ENCODE measurements around the gene CALN1.

CALN1 gene

GRCh38 chr7:72445580-72445979 lies 33.4 kb upstream of the CALN1 start:
- DNase-seq (ENCODE audit: extremely low read depth, insufficient read length) = no peak
- Histone ChIP-seq H3K4me3 (replicated peaks; ENCODE audit: low read depth, low read length) (no peak overlapping the region), H3K27me3 (replicated peaks; ENCODE audit: control insufficient read depth, insufficient read depth, low read length) (no peaks in the 10 kb centered on the region; the same call in none of the 2 replicates), H3K36me3 (ENCODE audit: control insufficient read depth, insufficient read depth, low read length) (no peaks in the 10 kb centered on the region)
- no peak for TF ChIP-seq CTCF (IDR thresholded peaks at IDR 0.05; ENCODE audit: insufficient read depth, low read length, poor library complexity, severe bottlenecking)

GRCh38 chr7:72445075-72445474 lies 32.9 kb upstream of the CALN1 start:
- Histone ChIP-seq H3K36me3 (ENCODE audit: control insufficient read depth, insufficient read depth, low read length) (no peaks in the 10 kb centered on the region), H3K27me3 (replicated peaks; ENCODE audit: control insufficient read depth, insufficient read depth, low read length) (no peaks in the 10 kb centered on the region; the same call in none of the 2 replicates), H3K4me3 (replicated peaks; ENCODE audit: low read depth, low read length) (no peak overlapping the region)
- no peak for DNase-seq (ENCODE audit: extremely low read depth, insufficient read length)
- no peak for TF ChIP-seq CTCF (IDR thresholded peaks at IDR 0.05; ENCODE audit: insufficient read depth, low read length, poor library complexity, severe bottlenecking)

- Histone ChIP-seq H3K36me3 (ENCODE audit: control insufficient read depth, insufficient read depth, low read length) (no peaks in the 10 kb centered on the region), H3K4me3 (replicated peaks; ENCODE audit: low read depth, low read length) (no peak overlapping the region), H3K27me3 (replicated peaks; ENCODE audit: control insufficient read depth, insufficient read depth, low read length) (no peaks in the 10 kb centered on the region; the same call in none of the 2 replicates)
- no peak for TF ChIP-seq CTCF (IDR thresholded peaks at IDR 0.05; ENCODE audit: insufficient read depth, low read length, poor library complexity, severe bottlenecking)
- no peak for DNase-seq (ENCODE audit: extremely low read depth, insufficient read length)
Measured at GRCh38 chr7:72444026-72444776, 32.1 kb upstream of the CALN1 start.

- no peak for TF ChIP-seq CTCF (IDR thresholded peaks at IDR 0.05; ENCODE audit: insufficient read depth, low read length, poor library complexity, severe bottlenecking)
- no peaks in the 10 kb centered on the region; the same call in none of the 2 replicates for H3K27me3 ChIP-seq (replicated peaks; ENCODE audit: control insufficient read depth, insufficient read depth, low read length)
- DNase-seq (ENCODE audit: extremely low read depth, insufficient read length) = no peak
- no peak overlapping the region for H3K4me3 ChIP-seq (replicated peaks; ENCODE audit: low read depth, low read length)
- H3K36me3 ChIP-seq (ENCODE audit: control insufficient read depth, insufficient read depth, low read length) = no peaks in the 10 kb centered on the region
Measured at GRCh38 chr7:72441791-72442190, 29.7 kb upstream of the CALN1 start.

GRCh38 chr7:72438491-72438890 lies 26.4 kb upstream of the CALN1 start:
- Histone ChIP-seq H3K36me3 (ENCODE audit: control insufficient read depth, insufficient read depth, low read length) (no peaks in the 10 kb centered on the region), H3K27me3 (replicated peaks; ENCODE audit: control insufficient read depth, insufficient read depth, low read length) (no peaks in the 10 kb centered on the region; the same call in 1 of the 2 replicates), H3K4me3 (replicated peaks; ENCODE audit: low read depth, low read length) (no peak overlapping the region)
- no peak for DNase-seq (ENCODE audit: extremely low read depth, insufficient read length)
- TF ChIP-seq CTCF (IDR thresholded peaks at IDR 0.05; ENCODE audit: insufficient read depth, low read length, poor library complexity, severe bottlenecking) = no peak

Measured in GM06990 (cell line).